SH-SY5Y (cell line): Measurements from ENCODE around the gene RAB34.

Source experiments
- GATA2 ChIP-seq: IDR thresholded peaks from 2 replicates; pipeline ENCODE4 v1.6.1; 2011; ENCODE audit warnings: mild to moderate bottlenecking, low read depth, low read length
- GATA3 ChIP-seq: IDR thresholded peaks from 2 replicates; pipeline ENCODE4 v1.6.1; 2011; ENCODE audit warnings: low read depth, mild to moderate bottlenecking, low read length, moderate library complexity

Gene RAB34

DNA sequence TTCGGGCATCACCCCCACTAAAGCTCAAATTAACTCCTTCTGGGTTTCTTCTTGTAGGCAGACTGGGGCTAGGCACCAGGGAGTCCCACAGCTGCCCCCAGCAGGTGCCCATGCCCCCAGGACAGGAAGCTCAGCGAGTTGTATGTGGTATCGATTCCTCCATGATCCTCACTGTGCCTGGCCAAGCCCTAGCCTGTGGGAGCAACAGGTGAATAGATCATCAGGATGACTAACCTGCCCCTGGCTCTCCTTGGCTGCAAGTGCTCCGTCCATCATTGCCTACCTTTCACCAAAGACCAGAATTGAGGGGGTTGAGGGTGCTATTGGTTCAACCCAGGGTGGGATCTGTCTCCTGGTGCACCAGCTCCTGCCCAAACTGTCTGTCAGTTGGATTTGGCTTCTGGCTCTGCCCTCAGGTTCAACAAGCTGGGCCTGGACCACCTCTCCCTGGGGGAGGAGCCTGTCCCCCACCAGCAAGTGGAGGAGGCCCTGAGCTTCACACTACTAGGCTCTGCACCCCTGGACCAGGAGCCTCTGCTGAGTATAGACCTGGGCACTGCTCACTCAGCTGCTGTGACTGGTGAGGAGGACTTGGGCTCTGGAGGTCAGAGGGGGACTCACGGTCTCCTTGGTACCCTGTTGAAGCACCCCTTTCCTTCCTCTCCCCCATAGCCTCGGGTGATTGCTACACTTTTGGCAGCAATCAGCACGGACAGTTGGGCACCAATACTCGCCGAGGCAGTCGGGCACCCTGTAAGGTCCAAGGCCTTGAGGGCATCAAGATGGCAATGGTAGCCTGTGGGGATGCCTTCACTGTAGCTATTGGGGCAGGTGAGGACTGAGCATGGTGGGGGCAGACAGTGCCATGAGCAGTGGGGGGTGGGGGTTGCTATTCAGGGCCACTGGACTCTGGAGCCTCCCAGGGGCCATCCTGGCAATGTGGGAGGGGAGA lies 23.0 kb upstream of the RAB34 start:
- no peak for TF ChIP-seq GATA3
- no peak for TF ChIP-seq GATA2

DNA sequence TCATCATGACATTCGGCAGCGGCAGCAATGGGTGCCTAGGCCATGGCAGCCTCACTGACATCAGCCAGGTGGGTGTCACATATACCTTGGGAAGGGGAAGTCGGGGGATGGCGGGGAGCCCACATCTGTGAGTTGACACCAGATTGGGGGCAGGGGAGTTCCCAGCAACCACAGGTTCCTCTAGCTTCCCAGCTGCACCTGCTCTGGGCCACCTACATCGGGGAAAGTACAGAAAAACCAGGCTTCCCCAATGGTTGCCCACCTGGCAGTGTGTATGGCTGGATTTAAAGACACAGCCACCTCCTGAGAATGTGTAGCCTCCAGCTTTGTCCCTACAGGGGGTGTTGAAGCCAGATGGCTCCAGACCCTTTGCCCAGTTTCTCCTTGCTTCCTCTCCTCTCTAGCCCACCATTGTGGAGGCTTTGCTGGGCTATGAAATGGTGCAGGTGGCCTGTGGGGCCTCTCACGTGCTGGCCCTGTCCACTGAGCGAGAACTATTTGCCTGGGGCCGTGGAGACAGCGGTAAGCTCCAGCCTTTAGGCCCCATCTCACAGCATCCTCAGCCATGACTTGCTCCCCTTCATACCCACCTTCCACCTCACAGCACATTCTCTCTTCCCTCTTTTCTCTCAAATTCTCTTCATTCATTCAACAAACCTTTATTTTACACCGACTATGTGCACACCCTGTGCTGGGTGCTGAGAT lies 21.2 kb upstream of the RAB34 start:
- TF ChIP-seq GATA2 (no peak), GATA3 (no peak)

- TF ChIP-seq GATA2: no peak
- TF ChIP-seq GATA3: no peak
These were observed 20.4 kb upstream of the RAB34 start for GRCh38 chr17:28737770-28738679.

GRCh38 chr17:28737316-28737715 lies 19.6 kb upstream of the RAB34 start:
- TF ChIP-seq GATA2 (no peak), GATA3 (no peak)

- TF ChIP-seq GATA3 (no peak), GATA2 (no peak)
These were observed 17.6 kb upstream of the RAB34 start for GRCh38 chr17:28735242-28735722.

DNA sequence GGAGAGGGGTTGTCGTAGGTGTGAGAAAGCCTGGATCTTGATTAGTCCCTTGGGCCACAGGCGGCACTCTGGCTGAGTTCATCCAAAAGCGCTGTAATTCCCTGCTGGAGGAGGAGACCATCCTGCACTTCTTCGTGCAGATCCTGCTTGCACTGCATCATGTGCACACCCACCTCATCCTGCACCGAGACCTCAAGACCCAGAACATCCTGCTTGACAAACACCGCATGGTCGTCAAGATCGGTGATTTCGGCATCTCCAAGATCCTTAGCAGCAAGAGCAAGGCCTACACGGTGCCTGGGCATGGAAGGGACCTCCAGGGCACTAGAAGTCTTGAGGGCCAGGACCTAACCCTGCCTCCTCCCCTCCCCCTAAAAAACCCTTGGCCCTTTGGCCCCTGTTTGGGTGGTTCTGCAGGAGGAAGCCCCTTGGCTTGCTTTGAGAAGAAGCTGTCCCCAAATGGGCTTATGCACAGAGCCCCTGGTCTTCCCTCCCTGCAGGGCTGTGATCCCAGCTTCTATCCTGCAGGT lies 17.1 kb upstream of the RAB34 start:
- TF ChIP-seq GATA2: no peak

- TF ChIP-seq GATA2 (no peak), GATA3 (no peak)
These were observed 15.7 kb upstream of the RAB34 start for GRCh38 chr17:28733346-28733745.

DNA sequence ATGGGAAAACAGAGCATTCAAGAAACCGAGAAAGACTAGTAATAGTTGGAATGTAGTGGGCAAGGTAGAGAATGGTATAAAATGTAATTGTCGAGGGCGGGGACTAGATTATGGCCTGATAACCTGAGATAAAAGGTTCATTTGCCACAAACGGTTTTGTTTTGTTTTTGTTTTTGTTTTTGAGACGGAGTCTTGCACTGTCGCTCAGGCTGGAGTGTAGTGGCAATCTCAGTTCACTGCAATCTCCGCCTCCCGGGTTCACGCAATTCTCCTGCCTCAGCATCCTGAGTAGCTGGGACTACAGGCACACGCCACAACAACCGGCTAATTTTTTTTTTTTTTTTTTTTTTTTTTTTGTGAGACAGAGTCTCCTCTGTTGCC lies 12.3 kb upstream of the RAB34 start:
- TF ChIP-seq GATA3 (no peak), GATA2 (no peak)

DNA sequence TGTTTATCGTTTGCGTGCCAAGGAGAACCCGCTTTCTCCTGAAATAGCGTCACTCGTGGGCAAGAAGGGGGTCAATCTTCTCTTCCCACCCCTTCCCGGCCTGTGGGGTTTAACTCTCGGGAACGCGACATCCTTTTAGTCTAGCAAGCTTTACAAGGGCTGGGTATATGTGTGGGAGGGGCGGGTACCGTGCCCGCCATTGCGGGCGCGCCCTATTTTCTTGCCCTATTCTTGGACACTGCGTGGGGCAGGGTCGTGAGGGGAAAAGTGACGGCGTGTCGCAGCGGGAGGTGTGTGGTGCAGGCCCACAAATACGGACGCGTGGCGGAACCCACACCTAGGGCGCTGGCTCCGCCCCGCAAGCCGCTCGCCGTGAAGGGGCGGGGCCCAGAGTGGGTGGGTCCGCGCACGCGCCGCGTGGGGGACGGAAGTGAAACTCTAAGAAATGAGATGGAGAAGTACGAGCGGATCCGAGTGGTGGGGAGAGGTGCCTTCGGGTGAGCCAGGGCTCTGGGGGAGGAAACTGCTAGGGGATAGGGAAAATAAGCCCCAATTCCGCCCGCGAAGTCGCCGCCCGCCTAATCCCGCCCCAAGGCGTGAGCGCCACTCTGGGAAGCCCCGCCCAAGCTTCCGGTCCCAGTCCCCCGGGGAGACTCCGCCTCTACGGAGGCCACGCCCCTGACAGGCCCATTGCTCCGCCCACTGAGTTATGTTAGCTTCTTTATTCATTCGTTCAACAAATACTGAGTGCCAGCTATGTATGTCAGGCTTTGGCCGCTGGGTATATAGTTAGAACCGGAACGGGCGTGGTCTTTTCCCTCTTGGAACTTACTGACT lies 10.9 kb upstream of the RAB34 start, which contains the start of gene NEK8:
NEK8 (plus strand) TSS at position 425 of the 837 bp plus-strand sequence; CDS start at position 451, 26 bp downstream.
- TF ChIP-seq GATA3: no peak
- no peak; the same call in 1 of the 2 replicates for TF ChIP-seq GATA2

DNA sequence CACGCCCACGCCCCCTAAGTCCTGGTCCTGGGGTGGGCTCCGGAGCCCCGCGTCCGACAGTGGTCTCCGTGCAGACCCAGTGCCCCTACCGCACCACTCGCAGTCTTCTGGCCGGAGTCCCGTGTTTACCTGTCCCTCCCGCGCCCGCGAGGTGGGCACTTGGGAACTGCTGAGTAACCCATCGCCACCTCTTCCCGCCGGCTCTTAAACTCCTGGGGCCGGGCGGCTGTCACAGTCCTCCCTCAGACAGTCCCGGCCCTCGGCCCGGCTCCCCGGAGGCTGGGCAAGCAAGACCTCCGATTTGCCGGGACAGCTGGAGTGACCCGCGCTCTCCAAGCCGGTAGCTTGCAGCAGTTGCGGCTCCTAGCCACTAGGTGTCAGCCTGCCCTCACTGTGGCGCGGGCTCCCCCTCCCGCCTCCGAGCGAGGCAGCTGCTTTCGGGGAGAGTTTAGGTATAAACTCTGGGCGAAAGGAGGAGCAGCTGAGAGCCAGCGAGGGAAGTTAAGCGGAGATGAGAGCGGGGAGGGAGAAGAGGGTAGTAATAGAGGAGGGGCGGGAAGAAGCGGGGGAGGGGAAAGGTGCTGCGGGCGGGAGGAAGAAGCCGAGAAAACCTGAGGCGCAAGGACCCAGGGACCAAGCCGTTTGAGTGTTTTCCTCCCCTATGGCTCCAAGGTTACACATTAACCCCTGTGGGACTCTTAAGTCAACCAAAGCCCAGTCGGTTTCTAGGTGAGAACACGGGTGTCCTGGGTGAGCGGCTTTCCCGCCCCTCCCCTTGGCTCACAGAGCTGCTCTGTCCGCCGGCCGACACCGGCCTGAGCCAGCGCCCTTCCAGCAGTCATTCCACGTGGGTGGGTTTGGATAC lies 9.2 kb upstream of the RAB34 start:
- TF ChIP-seq GATA3: no peak
- no peak for TF ChIP-seq GATA2

DNA sequence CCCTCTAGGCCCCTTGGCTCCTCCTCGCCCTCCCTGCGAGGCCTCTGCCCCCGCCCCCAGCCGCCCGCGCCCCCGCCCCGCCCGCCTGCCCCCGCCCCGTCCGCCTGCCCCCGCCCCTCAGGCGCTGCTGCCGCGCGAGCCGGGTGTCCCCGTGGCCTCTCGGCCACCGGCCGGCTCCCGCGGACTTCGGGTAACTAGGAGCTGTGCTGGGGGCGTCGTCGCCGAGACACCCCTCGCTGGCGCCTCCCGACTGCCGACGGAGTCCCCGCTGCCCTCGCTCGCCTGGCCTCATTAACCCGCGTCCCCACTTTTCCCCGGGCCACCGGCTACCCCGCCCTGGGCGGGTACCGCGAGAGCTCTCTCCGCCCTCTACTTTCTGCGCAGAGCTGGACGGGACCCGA lies 8.6 kb upstream of the RAB34 start, which contains the start of gene TLCD1:
TLCD1 (minus strand) TSS at position 8 of the 401 bp plus-strand sequence. CDS start 136 bp downstream, outside the sequence.
- TF ChIP-seq GATA3 (no peak), GATA2 (no peak)

DNA sequence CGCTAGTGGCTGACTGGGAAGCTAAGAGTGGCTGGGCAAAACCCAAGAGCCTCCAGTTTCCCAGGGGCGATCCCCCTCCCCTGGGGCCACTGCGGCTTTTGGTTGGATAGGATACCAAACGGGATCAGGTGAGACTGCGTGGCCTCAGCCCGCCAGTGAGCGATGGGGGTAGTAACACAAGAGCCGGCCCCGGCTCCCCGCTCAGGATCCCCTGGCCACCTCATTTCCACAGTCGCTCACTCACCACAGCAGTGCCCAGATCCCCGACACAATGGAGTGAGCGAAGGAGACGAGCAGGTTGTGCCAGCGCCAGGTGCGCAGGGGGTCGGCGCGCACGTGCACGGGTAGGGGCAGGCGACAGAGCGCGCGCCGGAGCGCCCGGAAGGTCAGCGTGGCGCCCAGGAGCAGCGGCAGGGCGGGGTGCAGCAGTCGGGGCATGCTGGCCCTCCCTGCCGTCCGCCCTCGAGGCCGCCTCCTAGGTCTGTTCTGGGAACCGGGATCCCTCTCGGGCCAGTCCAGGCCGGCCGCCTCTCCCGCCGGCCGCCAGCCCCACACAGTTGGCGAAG lies 8.1 kb upstream of the RAB34 start:
- no peak for TF ChIP-seq GATA2
- no peak for TF ChIP-seq GATA3
